Stomach (tissue), 4 donors: ENCODE results near the gene MYOG.

Experiments
- POLR2A ChIP-seq, 4 donors: fragments of 450-650 bp; IDR thresholded peaks; one replicate each; pipeline ENCODE4 v1.6.1; 2016; ENCODE audit warnings: antibody characterized with exemption in 4 of 4, control low read depth in 2 of 4, mild to moderate bottlenecking in 1 of 4, moderate library complexity in 1 of 4
- TF ChIP-seq, protein P1 (sequence below), 7 experiments: fragments of 450-650 bp in 4 of 7; fragments of 200-600 bp in 3 of 7; sonication (generic) in 3 of 7; IDR thresholded peaks; one replicate each; pipeline ENCODE4 v1.5.1; 2016 to 2019; ENCODE audit warnings: antibody characterized with exemption in 7 of 7, control low read depth in 2 of 7, mild to moderate bottlenecking in 1 of 7

DNA sequence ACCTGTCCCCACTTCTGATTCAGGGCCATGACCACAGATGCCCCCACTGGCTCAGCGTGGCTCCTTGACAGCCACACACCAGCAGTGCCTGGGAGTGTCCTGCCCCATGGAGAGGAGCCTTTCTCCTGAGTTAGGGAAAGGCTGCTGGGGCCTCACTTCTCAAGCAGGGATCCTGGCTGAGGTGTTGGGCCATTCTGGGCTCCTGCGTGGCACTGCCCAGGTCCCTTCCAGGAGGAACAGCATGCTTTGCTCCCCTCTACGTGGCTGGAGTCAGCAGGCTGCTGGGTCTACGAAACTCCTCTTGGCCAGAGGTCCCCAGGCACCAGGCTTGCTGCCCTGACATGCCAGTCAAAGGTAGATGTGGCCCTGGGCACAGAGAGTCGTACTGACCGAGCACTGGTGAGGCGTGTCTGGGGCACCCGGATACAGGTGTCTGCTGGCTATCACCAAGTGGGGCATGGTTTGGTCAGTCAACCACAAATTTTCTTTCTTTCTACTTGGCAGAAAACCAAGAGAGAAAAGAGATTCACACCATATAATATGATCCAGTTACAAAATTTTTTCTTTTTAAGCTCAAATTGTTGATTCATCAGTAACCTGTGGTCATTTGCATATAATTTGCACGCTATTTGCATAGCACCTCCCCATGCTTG lies 45.9 kb upstream of the MYOG start:
- TF ChIP-seq, protein P1, sequence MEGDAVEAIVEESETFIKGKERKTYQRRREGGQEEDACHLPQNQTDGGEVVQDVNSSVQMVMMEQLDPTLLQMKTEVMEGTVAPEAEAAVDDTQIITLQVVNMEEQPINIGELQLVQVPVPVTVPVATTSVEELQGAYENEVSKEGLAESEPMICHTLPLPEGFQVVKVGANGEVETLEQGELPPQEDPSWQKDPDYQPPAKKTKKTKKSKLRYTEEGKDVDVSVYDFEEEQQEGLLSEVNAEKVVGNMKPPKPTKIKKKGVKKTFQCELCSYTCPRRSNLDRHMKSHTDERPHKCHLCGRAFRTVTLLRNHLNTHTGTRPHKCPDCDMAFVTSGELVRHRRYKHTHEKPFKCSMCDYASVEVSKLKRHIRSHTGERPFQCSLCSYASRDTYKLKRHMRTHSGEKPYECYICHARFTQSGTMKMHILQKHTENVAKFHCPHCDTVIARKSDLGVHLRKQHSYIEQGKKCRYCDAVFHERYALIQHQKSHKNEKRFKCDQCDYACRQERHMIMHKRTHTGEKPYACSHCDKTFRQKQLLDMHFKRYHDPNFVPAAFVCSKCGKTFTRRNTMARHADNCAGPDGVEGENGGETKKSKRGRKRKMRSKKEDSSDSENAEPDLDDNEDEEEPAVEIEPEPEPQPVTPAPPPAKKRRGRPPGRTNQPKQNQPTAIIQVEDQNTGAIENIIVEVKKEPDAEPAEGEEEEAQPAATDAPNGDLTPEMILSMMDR (IDR thresholded peaks at IDR 0.05): no peak
- no peak for TF ChIP-seq POLR2A (IDR thresholded peaks at IDR 0.05)
